Measurements from ENCODE around the gene LONP1.
A peak's percentile ranks its signal among the peaks of the same experiment; 100 is the strongest.
"Not testable (repeated sequence)": the region's sequence is repeated elsewhere in the genome, so short reads cannot be mapped to it uniquely, and the experiment has no call there.

The LONP1 gene

DNA sequence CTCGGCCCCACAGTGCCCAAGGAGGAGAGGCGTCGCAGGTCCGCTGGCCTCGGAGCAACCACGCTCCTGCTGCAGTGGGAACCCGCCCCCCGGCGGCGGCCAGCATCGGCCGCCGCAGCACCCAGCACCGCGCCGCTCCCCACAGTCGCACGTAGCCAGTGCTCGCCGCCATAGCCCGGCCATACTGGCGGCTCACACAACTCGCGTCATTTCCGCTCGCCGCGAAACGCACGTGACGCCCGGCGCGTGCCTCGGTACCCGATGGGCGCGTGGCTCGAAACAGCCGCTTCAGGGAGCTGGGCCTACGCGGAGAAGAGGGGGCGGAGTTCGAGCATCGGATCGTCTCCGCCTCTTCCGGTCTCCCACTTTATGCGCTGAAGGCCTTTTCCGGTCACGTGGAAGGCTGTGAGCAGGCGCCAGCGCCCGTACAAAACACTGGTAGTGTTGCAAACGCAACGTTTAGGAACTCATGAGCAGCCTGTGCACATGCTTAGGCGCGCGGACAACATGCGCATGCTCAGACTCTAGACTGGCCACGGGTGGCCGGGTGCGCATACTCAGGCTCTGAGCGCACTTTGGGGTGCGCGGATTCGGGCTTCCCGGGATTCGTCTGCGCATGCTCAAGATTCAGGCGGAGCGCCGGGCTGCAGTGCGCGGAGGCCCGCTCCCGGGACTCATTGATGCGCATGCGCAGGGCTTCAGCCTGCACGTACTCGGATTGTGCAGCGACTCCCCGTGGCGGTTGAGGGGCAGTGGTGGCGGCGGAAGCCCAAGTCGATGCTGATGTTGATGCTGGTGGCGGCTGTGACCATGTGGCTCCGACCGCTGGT, at the start of gene LONP1, which contains the start of gene CATSPERD:
Gene LONP1, minus strand, starts transcription at position 186 of the 830 bp plus-strand sequence. Its CDS starts 14 bp downstream, at position 172.
Gene CATSPERD, plus strand, starts transcription at position 677 of the 830 bp plus-strand sequence. Its CDS starts 101 bp downstream, at position 778.
- peak; percentile 100 for DNase-seq (ENCODE audit: low spot score)

GRCh38 chr19:5767949-5768348, 48.0 kb upstream of the LONP1 start:
- DNase-seq (ENCODE audit: low spot score): no peak

DNA sequence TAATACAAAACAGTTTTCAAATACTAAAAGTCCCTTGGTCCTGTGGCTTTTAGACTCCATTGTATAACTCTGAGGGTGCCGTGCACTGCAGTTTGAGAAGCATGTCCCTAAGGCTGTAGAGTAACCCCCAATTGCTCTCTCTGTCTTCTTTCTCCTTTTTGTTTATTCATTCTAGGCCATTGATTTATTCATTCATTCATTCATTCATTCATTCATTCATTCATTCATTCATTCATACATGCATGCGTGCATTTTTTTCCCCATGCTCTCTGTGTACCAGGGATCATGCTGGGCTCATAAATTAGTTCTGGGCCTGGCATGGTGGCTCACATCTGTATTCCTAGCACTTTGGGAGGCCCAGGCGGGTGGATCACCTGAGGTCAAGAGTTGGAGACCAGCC, 45.3 kb upstream of the LONP1 start:
- DNase-seq (ENCODE audit: low spot score): no peak

GRCh38 chr19:5762608-5763217, 42.8 kb upstream of the LONP1 start:
- no peak for DNase-seq (ENCODE audit: low spot score)

- no peak for DNase-seq (ENCODE audit: low spot score)
Observed at GRCh38 chr19:5753743-5754142, 33.8 kb upstream of the LONP1 start.

DNA sequence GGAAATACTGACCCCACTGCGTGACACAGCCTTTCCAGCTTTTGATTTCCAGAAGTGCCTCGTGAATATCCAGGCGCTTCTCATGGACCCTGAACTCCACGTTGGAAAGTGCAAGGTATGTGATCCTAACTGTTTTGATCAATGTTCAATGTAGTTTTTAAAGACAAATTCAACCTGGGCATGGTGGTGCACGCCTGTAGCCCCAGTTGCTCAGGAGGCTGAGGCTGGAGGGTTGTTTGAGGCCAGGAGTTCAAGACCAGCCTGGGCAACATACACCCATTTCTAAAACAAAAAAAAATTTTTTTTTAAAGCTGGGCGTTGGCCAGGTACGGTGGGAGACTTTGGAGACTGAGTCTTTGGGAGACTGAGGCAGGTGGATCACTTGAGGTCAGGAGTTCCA, 31.8 kb upstream of the LONP1 start:
- DNase-seq (ENCODE audit: low spot score): no peak

DNA sequence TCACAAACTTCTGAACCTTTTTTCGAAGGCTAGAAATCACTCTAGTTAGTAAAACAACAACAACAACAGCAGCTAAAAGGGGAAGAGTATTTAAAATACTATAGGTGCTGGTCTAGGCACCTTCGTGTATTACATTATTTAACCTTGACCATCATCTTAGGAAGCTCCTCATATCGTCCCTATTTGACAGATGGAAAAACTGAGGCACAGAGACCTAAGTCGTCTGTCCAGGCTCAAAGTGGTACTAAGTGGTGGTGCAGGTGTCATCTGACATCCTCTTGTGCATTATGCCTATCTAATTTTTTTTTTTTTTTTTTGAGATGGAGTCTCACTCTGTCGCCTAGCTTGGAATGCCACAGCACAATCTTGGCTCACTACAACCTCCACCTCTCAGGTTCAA, 29.6 kb upstream of the LONP1 start:
- no peak for DNase-seq (ENCODE audit: low spot score)

DNA sequence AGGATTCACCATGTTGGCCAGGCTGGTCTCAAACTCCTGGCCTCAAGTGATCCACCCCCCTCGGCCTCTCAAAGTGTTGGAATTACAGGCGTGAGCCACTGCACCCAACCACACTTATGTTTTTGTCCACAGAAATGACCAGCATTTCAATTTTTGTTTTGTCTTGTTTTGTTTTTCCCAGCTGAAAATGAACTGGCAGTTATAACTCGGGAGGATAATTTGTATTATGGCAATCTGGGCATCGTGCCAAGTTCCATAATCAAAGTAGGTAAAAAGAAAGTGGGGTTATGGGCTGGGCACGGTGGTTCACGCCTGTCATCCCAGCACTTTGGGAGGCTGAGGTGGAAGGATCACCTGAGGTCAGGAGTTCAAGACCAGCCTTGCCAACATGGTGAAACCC, 29.0 kb upstream of the LONP1 start:
- not testable (repeated sequence) for DNase-seq (ENCODE audit: low spot score)

DNA sequence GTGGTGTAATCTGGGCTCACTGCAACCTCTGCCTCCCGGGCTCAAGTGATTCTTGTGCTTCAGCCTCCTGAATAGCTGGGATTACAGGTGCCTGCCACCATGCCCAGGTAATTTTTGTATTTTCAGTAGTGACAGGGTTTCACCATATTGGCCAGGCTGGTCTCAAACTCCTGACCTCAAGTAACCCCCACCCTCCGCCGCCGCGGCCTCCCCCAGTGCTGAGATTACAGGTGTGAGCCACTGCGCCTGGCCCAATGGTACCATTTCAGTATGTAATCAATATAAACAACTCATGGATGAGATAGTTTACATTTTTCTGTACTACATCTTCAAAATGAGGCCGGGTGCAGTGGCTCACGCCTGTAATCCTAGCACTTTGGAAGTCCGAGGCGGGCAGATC, 25.1 kb upstream of the LONP1 start:
- not testable (repeated sequence) for DNase-seq (ENCODE audit: low spot score)

DNA sequence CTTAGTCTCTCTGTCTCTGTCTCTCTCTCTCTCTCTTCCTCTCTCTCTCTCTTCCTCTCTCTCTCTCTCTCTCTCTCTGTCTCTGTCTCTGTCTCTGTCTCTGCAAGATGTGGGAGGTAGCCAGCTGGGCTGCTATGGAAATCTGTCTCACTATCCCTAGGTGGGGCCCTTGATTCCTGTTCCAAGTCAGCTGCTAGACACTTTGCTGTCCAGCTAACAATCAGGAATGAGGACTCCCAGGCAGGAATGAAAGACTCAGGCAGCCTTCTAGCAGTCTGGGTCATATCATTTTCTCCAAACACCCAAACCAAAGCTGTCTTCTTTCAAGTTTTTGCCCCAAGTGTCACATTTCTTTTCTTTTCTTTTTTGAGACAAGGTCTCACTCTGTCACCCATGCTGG, 23.7 kb upstream of the LONP1 start:
- peak; percentile 10 for DNase-seq (ENCODE audit: low spot score)

GRCh38 chr19:5742051-5742450, 22.1 kb upstream of the LONP1 start:
- no peak for DNase-seq (ENCODE audit: low spot score)

- DNase-seq (ENCODE audit: low spot score): no peak
Observed at GRCh38 chr19:5738423-5738822, 18.5 kb upstream of the LONP1 start.

DNA sequence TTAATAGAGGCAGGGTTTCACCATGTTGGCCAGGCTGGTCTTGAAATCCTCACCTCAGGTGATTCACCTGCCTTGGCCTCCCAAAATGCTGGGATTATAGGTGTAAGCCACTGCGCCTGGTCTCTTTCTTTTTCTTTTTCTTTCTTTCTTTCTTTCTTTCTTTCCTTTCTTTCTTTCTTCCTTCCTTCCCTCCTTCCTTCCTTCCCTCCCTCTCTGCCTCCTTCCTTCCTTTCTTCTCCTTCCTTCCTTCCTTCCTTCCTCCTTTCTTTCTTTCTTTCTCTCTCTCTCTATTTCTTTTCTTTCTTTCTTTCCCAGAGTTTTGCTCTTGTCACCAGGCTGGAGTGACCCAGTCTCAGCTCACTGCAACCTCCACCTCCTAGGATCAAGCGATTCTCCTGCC, 13.2 kb upstream of the LONP1 start:
- not testable (repeated sequence) for DNase-seq (ENCODE audit: low spot score)

DNA sequence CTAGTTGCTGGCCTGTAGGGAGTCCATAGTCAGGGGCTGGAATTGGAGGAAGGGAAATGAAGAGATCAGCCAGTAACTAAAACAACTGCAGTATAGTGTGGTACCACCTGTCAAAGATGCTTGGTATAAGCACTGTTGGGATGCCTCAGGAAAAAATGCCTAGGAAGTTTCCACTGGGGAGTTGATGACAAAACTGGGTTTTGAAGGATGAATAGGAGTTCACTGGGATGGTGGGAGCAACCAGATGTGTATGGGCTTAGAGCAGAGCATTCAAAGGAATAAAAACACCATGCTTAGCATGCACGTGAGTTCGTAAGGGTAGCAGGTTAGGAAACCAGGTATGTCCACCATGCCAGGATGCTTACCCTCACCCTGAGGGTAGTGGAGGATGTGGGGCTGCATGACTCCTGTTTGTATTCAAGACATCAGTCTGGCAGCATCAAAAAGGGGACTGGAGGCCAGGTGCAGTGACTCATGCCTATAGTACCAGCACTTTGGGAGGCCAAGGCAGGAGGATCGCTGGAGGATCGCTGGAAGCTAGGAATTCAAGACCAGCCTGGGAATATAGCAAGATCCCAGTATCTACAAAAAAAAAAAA, 7.6 kb upstream of the LONP1 start:
- DNase-seq (ENCODE audit: low spot score): no peak

GRCh38 chr19:5719274-5719960, 529 bp downstream of the LONP1 start:
- no peak for DNase-seq (ENCODE audit: low spot score)

DNA sequence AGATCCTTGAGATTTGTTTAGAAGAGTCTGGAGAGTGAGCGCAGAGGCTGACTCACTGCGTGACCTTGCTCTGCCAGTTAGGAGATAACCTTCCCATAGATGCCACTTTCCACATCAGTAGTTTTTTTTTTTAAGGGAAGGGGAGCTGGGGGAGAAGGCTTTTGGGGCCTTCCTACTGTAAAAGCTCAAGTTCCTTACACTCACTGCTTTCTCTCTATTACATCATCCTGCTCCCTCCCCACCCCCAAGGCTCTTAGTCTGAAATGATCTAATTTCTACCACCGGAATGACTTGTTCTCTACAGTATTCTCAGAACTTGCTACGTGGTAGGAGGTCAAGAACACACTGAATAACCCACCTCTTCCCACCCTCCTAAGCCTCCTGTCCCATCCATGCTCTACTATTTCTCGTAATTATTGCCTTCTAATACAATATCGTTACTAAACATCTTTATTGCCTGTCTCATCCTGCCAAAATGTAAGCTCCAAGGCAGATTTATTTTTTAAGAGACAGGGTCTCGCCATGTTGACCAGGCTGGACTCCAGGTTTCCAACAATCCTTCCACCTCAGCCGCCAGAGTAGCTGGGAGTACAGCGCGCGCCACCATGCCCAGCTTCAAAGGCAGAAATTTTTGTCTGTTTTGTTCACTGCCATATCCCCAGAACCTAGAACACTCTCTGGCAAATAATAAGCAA, 1.2 kb downstream of the LONP1 start:
- peak; percentile 66 for DNase-seq (ENCODE audit: low spot score)

DNA sequence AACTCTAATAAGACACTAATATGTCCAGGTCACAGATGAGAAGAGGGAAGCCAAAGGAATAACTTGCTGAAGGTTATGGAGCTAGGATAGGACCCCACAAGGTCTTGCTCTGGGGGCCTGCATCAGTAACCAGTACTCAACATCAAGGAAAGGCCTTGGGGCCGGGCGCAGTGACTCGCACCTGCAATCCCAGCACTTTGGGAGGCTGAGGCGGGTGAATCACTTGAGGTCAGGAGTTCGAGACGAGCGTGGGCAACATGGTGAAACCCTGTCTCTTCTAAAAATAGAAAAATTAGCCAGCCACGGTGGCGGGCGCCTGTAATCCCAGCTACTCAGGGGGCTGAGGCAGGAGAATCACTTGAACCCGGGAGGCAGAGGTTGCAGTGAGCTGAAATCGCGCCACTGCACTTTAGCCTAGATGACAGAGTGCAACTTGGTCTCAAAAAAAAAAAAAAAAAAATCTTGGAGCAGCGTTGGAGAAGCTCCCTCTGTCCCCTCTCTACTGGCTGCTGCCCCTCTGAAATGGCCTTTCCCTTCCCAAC, 1.8 kb downstream of the LONP1 start:
- DNase-seq (ENCODE audit: low spot score): no peak

GRCh38 chr19:5717215-5717935, 2.6 kb downstream of the LONP1 start:
- no peak for DNase-seq (ENCODE audit: low spot score)

DNA sequence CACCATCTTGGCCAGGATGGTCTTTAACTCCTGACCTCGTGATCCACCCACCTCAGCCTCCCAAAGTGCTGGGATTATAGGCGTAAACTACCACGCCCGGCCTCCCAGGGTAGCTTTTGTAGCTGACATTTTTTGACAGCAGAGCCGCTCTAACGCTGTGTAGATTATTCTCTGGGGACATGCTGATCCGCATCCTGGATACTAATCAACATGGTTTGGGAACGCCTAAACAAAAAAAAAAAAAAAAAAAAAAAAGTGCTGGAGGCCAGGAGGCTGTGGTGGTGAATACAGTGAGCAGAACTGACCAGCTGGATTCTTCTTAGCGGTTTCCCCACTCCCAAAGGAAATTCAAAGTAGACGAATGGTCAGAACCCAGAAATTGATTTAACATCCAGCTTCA, 5.1 kb downstream of the LONP1 start:
- DNase-seq (ENCODE audit: low spot score): no peak

DNA sequence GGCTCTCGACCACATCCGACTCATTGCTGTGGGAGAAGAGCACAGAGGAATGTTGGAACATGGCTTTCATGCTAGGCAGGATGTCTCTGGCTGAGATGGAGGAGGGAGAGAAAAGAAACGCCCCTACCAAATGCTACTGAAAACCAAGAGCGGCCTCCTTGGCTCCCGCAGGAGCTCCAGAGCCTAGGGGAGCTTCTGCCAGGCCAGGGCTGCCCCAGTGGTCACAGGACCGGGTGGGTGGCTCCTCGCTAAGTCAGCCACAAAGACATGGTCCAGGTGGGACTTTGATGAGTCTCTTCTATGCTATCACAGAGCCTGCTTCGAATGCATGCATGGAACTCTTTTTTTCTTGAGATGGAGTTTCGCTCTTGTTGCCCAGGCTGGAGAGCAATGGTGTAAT, 6.7 kb downstream of the LONP1 start:
- DNase-seq (ENCODE audit: low spot score): no peak

- no peak for DNase-seq (ENCODE audit: low spot score)
Observed at GRCh38 chr19:5711713-5712161, 8.2 kb downstream of the LONP1 start.

Data from AG08395 (cell line).